Skeletal muscle tissue (tissue), 4 donors: ENCODE data around the gene NFIB. TPM values are rescaled to one million over a fixed set of nuclear protein-coding genes. Genes with fewer than 3 reads are reported as not detected.

Experiments
- H3K27ac ChIP-seq: one replicate; pipeline ENCODE4 v1.7.0; 2013; ENCODE audit warnings: mild to moderate bottlenecking, low read depth, low read length, inconsistent platforms
- H3K27me3 ChIP-seq, 3 donors: one replicate each; pipeline ENCODE4 v1.7.0; 2013; ENCODE audit warnings: low read length in 3 of 3; ENCODE audit not compliant: control insufficient read depth in 3 of 3, insufficient read depth in 3 of 3
- H3K36me3 ChIP-seq, 3 donors: one replicate each; pipeline ENCODE4 v1.7.0; 2013; ENCODE audit warnings: low read length in 3 of 3; ENCODE audit not compliant: control insufficient read depth in 3 of 3, insufficient read depth in 3 of 3
- H3K4me1 ChIP-seq, 3 donors: one replicate each; pipeline ENCODE4 v1.7.0; 2013; ENCODE audit warnings: low read length in 3 of 3, mild to moderate bottlenecking in 3 of 3; ENCODE audit not compliant: control insufficient read depth in 3 of 3, insufficient read depth in 3 of 3
- H3K4me3 ChIP-seq, 3 donors: one replicate each; pipeline ENCODE4 v1.7.0; 2013; ENCODE audit warnings: low read length in 3 of 3
- H3K9ac ChIP-seq, 3 donors: one replicate each; pipeline ENCODE4 v1.7.0; 2013; ENCODE audit warnings: low read length in 3 of 3, mild to moderate bottlenecking in 3 of 3, moderate library complexity in 2 of 3, low read depth in 1 of 3
- H3K9me3 ChIP-seq, 3 donors: one replicate each; pipeline ENCODE4 v1.7.0; 2013; ENCODE audit warnings: low read length in 3 of 3; ENCODE audit not compliant: control insufficient read depth in 3 of 3
- total RNA-seq: library from RNA; depleted of rRNA; stranded (reverse); fragments of >200 nt; gene quantifications from one replicate; pipeline ENCODE4 v1.2.3, GENCODE V29; 2014
- donor health status: Osteomylitis.

Gene NFIB
- total RNA-seq, 1 donor from 2014 or later: 95.0 TPM

DNA sequence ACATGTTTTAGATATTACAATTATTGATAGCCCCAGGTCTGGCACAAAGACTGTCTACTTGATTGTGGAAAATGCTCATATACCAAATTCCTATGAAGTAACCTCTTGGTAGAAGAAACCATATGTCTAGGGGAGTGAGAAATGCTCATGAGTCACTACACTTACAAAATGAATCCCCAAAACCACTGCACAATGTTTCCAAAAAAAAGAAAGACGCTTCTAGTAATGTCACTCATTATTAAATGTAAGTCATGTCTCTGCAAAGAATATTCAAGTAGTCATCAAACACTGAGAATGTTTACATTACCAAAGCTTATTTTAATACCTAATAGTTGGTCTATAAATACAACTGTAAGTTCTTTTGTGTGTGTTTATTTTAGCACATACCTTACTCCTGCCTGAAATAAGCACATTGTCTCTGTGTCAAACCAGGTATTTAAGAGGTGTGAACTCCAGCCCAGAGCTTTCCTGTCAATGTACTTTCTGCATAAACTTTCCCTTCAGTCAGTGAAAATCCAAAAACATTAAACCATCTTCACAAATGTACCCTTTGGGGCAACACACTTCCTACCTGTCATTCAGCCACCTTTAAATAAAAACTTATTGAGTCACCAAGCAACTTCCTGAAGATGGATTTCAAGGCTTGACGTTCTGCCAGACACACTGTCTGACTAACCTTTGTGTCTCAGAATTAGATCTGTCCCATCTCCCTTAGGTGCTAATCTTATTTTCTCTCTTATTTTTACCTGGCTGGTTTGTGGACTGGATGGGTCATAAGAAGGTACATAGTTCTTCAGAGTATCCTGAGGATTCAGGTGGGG lies 194.0 kb downstream of the NFIB start:
- Histone ChIP-seq H3K4me3 (no peak overlapping the region), H3K36me3 (peaks cover 25 to 38% (median 28%) of the 10 kb centered on the region in 3 donors), H3K27ac (no peak overlapping the region), H3K9ac (no peak overlapping the region), H3K27me3 (no peaks in the 10 kb centered on the region), H3K4me1 (no peaks in the 10 kb centered on the region), H3K9me3 (no peaks in the 10 kb centered on the region)

DNA sequence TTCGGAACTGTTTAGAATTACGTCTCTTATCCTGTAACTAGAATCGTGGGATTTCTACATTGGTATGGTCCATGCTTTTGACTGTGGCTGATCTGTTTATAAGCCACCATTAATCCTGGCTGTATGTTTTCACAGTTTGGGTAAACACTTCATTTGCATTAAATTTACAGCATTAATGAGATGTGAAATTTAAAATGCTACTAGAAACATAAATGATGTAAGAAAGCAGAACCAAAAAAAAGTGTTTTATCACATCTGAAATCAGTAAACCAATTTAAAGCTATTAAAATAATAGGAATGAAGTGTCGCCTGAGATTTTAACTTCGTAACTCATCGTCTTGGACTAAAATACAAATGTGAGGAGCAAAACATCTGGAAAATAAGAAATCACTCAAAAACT lies 201.7 kb downstream of the NFIB start:
- no peaks in the 10 kb centered on the region for H3K9me3 ChIP-seq
- H3K36me3 ChIP-seq: peaks cover 21 to 35% (median 21%) of the 10 kb centered on the region in 3 donors
- H3K27me3 ChIP-seq: no peaks in the 10 kb centered on the region
- H3K9ac ChIP-seq: no peak overlapping the region
- no peak overlapping the region for H3K4me3 ChIP-seq
- peaks cover 0 to 2% (median 0%) of the 10 kb centered on the region in 3 donors for H3K4me1 ChIP-seq
- no peak overlapping the region for H3K27ac ChIP-seq

DNA sequence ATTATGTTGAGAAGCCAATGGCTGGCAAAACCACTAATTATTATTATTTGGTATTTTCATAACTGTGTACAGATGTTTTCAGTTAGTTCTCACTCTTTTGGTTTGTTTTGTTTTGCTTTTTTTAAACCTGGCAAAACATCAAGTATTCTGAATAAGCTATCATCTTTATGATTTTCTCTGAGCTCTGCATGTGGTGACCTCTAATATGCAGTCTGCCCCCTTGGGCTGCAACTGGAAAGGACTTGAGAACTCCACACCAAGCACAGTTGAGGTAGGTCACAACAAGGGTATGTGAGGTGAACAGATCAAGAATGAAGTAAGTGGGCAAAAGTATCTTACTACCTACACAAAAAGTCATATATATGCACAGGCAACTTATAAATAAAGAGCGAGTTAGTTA lies 202.2 kb downstream of the NFIB start:
- Histone ChIP-seq H3K36me3 (peaks cover 16 to 33% (median 21%) of the 10 kb centered on the region in 3 donors), H3K4me1 (peaks cover 0 to 2% (median 0%) of the 10 kb centered on the region in 3 donors), H3K9me3 (no peaks in the 10 kb centered on the region), H3K4me3 (no peak overlapping the region), H3K27me3 (no peaks in the 10 kb centered on the region), H3K27ac (no peak overlapping the region), H3K9ac (no peak overlapping the region)

DNA sequence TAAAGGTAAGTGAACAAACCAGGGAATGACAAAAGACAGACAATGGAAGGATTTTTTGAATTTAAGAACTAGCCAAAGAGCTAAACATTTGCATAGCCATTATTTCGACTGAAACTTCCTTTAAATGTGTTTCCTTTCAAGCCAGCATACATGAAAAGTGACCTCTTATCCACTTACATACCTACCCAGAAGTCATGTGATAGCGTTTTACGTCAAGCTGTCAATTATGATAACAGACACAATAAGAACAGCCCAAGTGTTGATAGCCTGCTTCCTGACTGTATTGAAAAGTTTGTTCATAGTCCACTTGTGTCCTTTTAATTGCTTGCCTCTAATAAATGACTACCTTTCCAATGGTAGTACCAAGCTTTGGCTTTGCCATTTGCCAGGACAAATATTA lies 206.0 kb downstream of the NFIB start:
- Histone ChIP-seq H3K9ac (no peak overlapping the region), H3K27ac (no peak overlapping the region), H3K4me3 (no peak overlapping the region), H3K36me3 (peaks cover 3 to 7% (median 5%) of the 10 kb centered on the region in 3 donors), H3K4me1 (peaks cover 0 to 2% (median 0%) of the 10 kb centered on the region in 3 donors), H3K9me3 (no peaks in the 10 kb centered on the region), H3K27me3 (no peaks in the 10 kb centered on the region)

DNA sequence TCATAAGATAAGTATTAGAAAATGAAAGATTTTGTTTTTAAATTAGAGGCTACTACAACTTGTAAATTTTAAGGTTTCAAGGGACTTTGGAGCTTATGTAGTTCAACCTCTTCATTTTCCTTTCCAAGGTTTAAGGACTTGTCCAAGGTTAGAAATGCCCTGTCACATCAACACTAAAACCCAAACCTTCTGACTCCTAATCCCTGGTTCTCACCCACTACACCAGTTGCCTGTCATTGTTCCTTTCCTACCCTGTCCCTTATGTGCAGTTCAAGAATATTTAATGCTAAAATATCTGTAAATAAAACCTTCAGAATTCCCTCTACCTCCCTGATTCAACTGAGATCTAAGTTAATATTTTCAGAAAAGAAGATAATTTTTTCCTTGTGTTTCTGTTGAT lies 206.4 kb downstream of the NFIB start:
- Histone ChIP-seq H3K4me3 (no peak overlapping the region), H3K9ac (no peak overlapping the region), H3K4me1 (peaks cover 0 to 2% (median 0%) of the 10 kb centered on the region in 3 donors), H3K36me3 (peaks cover 0 to 7% (median 1%) of the 10 kb centered on the region in 3 donors), H3K27ac (no peak overlapping the region), H3K27me3 (no peaks in the 10 kb centered on the region), H3K9me3 (no peaks in the 10 kb centered on the region)

DNA sequence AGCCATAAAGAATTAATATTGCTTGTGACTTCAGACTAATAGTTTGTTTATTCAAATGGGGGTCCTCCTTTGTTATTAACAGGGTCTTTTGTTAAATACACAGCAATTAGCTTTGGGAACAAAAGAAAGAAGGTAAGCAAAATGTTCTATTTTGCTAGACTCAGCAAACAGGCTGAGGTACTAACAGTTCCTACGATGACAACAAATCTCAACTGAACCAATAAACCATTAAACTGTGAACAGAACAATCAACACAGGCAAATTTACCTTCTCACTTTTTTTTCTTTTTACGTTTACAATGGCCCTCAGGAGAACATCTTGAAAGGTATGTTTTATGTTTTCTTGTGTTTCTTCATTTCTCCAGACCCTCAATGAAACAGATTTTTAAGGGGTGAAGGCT lies 207.2 kb downstream of the NFIB start:
- Histone ChIP-seq H3K9me3 (no peaks in the 10 kb centered on the region), H3K4me3 (no peak overlapping the region), H3K27me3 (no peaks in the 10 kb centered on the region), H3K4me1 (peaks cover 0 to 1% (median 0%) of the 10 kb centered on the region in 3 donors), H3K9ac (no peak overlapping the region), H3K27ac (no peak overlapping the region), H3K36me3 (peaks cover 0 to 7% (median 0%) of the 10 kb centered on the region in 3 donors)

DNA sequence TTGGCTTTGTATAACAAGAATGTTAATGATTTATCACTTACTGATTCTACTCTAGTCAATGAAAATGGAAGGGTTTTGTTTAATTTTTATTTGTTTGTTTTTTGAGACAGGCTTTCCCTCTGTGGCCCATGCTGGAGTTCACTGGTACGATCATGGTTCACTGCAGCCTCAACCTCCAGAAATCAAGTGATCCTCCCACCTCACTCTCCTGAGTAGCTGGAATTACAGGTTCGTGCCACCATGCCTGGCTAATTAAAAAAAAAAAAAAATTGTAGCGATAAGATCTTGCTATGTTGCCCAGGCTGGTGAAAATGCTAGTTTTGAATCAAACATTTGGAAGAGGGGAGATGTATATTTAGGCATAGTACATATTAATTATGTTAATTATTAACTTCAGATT lies 209.4 kb downstream of the NFIB start:
- no peak overlapping the region for H3K9ac ChIP-seq
- no peak overlapping the region for H3K27ac ChIP-seq
- no peaks in the 10 kb centered on the region for H3K4me1 ChIP-seq
- H3K4me3 ChIP-seq: no peak overlapping the region
- H3K27me3 ChIP-seq: no peaks in the 10 kb centered on the region
- H3K9me3 ChIP-seq: no peaks in the 10 kb centered on the region
- peaks cover 0 to 4% (median 0%) of the 10 kb centered on the region in 3 donors for H3K36me3 ChIP-seq

DNA sequence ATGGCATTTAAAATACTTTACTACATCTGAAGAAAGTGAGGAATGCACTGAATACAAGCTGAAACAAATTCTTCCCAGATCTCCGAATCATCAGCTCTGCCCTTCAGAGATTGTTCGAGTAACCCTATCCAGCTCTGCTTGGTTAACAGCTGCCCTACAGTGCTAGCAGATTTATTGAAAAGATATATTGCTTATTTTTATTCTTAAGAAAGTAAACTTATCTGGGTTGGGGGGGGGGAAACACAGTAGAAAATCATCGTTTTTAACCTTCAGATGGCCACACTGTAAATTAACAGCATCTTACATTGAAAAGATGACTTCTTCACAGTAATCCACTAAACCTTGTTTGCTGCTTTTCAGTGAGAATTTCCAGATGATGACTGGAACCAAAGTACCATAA lies 210.8 kb downstream of the NFIB start:
- Histone ChIP-seq H3K9ac (no peak overlapping the region), H3K4me1 (peaks cover 0 to 4% (median 4%) of the 10 kb centered on the region in 3 donors), H3K9me3 (no peaks in the 10 kb centered on the region), H3K27me3 (no peaks in the 10 kb centered on the region), H3K27ac (no peak overlapping the region), H3K36me3 (peaks cover 0 to 4% (median 0%) of the 10 kb centered on the region in 3 donors), H3K4me3 (no peak overlapping the region)

DNA sequence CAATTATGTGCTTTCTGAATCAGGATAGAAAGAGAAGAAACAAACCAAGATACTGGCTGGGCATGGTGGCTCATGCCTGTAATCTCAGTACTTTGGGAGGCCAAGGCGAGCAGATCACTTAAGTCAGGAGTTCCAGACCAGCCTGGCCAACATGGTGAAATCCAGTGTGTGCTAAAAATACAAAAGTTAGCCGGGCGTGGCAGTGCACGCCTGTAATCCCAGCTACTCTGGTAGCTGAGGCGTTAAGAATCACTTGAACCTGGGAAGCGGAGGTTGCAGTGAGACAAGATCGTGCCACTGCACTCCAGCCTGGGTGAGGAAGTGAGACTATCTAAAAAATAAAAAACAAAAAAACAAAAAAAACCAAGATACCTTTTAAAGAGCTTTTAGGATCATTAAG lies 214.2 kb downstream of the NFIB start:
- Histone ChIP-seq H3K36me3 (no peaks in the 10 kb centered on the region), H3K9ac (no peak overlapping the region), H3K27me3 (no peaks in the 10 kb centered on the region), H3K27ac (no peak overlapping the region), H3K9me3 (no peaks in the 10 kb centered on the region), H3K4me1 (peaks cover 4 to 9% (median 4%) of the 10 kb centered on the region in 3 donors), H3K4me3 (no peak overlapping the region)

DNA sequence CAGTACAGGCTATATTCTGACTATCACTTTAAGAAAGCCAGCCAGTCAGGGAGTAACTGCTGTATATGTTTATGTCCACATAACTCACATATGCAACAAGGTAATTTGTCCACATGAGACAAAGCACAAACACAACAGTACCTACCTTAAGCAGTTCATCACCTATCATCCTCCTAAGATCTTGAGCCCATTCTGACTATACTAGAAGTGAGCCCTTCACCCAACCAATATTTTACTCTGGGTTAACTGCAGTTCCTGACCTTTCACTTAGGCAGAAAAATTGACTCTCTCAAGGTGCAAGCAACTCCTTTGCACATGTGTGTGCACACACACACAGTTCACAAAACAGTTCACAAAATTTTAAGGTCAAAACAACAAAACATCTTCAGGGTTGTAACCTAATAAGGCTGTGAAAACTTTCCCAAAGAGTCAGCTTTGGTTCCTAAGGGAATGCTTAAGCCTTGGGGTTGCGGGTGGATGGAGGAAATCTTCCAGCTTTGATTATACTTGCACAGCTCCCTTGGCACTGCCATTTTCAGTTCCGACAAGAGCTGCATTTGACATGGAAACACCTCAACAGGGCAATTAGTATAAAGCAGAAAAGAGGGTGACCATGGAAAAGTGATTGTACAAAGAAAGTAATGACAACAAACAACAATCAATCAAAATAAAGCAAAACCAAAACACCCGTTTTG lies 215.3 kb downstream of the NFIB start:
- peaks cover 4 to 9% (median 4%) of the 10 kb centered on the region in 3 donors for H3K4me1 ChIP-seq
- no peaks in the 10 kb centered on the region for H3K36me3 ChIP-seq
- no peak overlapping the region for H3K9ac ChIP-seq
- H3K27ac ChIP-seq: no peak overlapping the region
- no peaks in the 10 kb centered on the region for H3K9me3 ChIP-seq
- H3K27me3 ChIP-seq: no peaks in the 10 kb centered on the region
- no peak overlapping the region for H3K4me3 ChIP-seq
